Small intestine (tissue), 7 donors: ENCODE data around the gene QRFP. TPM values are rescaled to one million over a fixed set of nuclear protein-coding genes. Genes with fewer than 3 reads are reported as not detected.

Source experiments
- DNase-seq, 2 donors: peaks; one replicate each; pipeline versions ENCODE4 v3.0.0 to v3.0.0-alpha.2; 2013
- FAIRE-seq: peaks from 2 replicates; lab custom pipeline; 2012; peaks lifted over from hg19 to GRCh38; lab: Jason Lieb, UNC
- H3K27ac ChIP-seq, 3 donors: one replicate each; pipeline ENCODE4 v1.5.1; 2013; ENCODE audit warnings: low read length in 2 of 3, mild to moderate bottlenecking in 2 of 3, control low read depth in 1 of 3, inconsistent platforms in 1 of 3, low read depth in 1 of 3, moderate library complexity in 1 of 3
- H3K27me3 ChIP-seq, 3 donors: one replicate each; pipeline ENCODE4 v1.6.1; 2013; ENCODE audit warnings: low read length in 3 of 3, inconsistent platforms in 1 of 3; ENCODE audit not compliant: control insufficient read depth in 3 of 3, insufficient read depth in 3 of 3
- H3K36me3 ChIP-seq, 3 donors: one replicate each; pipeline ENCODE4 v1.6.1; 2013; ENCODE audit warnings: low read length in 3 of 3, inconsistent platforms in 1 of 3, low read depth in 1 of 3, mild to moderate bottlenecking in 1 of 3, moderate library complexity in 1 of 3; ENCODE audit not compliant: control insufficient read depth in 3 of 3, insufficient read depth in 2 of 3
- H3K4me1 ChIP-seq, 3 donors: one replicate each; pipeline ENCODE4 v1.6.1; 2013; ENCODE audit warnings: low read length in 2 of 3, inconsistent platforms in 1 of 3, low read depth in 1 of 3, mild to moderate bottlenecking in 1 of 3, moderate library complexity in 1 of 3; ENCODE audit not compliant: control insufficient read depth in 3 of 3, insufficient read depth in 2 of 3
- H3K4me3 ChIP-seq, 3 donors: one replicate each; pipeline ENCODE4 v1.5.1; 2013; ENCODE audit warnings: low read length in 3 of 3, control low read depth in 1 of 3, inconsistent platforms in 1 of 3, low read depth in 1 of 3, mild to moderate bottlenecking in 1 of 3, moderate library complexity in 1 of 3
- H3K9me3 ChIP-seq, 2 donors: one replicate each; pipeline ENCODE4 v1.6.1; 2013; ENCODE audit warnings: low read depth in 1 of 2, low read length in 1 of 2; ENCODE audit not compliant: control insufficient read depth in 2 of 2, insufficient read depth in 1 of 2
- WGBS, 3 donors: extraction: QIAGEN DNeasy Blood & Tissue Kit; methylation state at CpG; one replicate each; pipeline ENCODE4 v1.1.7; 2013; 5-methylcytosine and 5-hydroxymethylcytosine counted together
- polyA plus RNA-seq, 4 donors: library from polyadenylated mRNA; stranded (reverse) in 3 of 4; unstranded in 1 of 4; fragments of 200-250 nt in 3 of 4; fragments of 120-200 nt in 1 of 4; gene quantifications; one replicate each; pipeline versions ENCODE4 v1.2.1 to v1.2.3, GENCODE V29; 2013
- donor health status: healthy with polysubstance abuse.
- donor health status: control.
- donor health status: control.
- donor health status: Bipolar disorder and iron deficiency.
- donor health status: healthy.

The QRFP gene
- polyA plus RNA-seq, 4 donors = 0.12 to 0.37 TPM; not detected in 2

DNA sequence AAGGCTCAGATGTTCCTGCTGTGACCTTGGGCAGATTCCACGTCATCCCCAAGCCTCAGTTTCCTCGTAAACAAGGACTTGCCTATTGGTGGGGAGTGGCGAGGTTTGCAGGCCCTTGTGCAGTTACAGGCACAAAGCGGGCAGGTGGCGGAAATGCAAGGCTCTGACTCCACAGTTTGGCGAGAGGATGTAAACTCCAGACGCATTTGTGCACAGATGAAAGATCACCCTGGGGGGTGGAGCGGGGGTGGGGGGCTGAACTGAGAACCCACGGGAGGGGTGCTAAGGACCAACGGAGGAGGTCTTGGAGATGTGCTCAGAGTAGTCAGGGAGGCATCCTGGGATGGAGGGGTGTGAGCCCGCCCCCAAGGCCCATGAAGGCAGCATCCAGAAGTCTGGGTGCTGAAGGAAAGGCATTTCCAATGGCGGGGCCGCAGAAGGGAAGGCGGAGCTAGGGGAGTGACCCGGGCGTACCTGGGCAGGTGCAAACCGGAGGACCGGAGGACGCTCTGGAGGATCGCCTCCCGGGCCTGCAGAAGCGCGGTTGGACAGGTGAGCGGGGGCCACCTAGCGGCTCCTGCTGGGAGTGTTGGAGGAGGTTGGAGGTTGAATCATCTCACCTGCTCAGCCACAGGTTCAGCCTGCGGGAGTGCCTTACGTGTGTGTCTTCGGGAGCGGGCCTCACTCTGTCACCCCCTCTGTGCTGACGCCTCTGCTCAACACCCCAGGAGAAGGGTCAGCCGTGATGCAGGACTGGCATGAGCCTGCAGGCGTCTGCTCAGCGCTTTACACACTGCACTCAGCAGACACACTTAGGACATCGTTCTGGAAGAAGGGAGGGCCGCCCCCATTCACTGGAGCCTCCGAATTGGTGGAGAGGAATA, 44.3 kb upstream of the QRFP start:
- H3K36me3 ChIP-seq = no peaks in the 10 kb centered on the region
- 4 to 6% (median 6%) methylated on average over 36 of the region's 36 CpGs for WGBS, 3 donors
- DNase-seq (peak; percentile 89 to 90), FAIRE-seq (no peak)
- H3K27ac ChIP-seq = no peak overlapping the region
- H3K4me1 ChIP-seq = no peaks in the 10 kb centered on the region
- peaks cover 8 to 63% (median 17%) of the 10 kb centered on the region in 3 donors for H3K27me3 ChIP-seq
- no peaks in the 10 kb centered on the region for H3K9me3 ChIP-seq
- no peak overlapping the region for H3K4me3 ChIP-seq

DNA sequence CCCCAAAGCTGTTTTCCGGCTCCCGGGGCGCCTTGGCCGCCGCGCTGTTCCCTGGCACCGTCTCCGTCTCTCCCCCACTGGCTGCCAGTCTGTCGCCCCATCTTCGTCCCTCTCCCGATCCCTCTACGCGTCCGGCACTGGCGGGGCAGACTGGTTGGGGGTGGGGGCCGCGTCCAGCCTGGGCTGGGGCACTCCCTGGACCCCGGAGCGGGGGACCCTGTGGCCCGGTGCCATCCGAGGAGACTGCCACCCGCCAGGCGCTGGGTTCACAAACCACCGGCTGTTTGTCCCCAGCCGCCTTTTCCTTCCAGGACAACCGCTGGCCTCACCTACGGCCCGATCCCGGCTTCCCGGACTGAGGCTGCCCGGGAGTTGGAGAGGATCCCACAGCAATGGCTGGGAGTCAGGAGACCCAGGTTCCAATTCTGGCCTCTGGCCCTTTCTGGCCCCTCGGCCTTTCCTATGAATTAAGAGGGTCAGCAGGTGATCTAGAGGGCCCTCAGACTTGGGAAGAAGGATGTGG, 43.5 kb upstream of the QRFP start:
- no peak overlapping the region for H3K27ac ChIP-seq
- no peaks in the 10 kb centered on the region for H3K36me3 ChIP-seq
- FAIRE-seq = no peak
- no peak for DNase-seq
- no peaks in the 10 kb centered on the region for H3K9me3 ChIP-seq
- H3K4me3 ChIP-seq = peak overlapping the region in 1 of 3 donors; percentile 45
- 1 to 3% (median 2%) methylated on average over 29 to 32 of the region's 32 CpGs for WGBS, 3 donors
- H3K4me1 ChIP-seq = peaks cover 0 to 5% (median 0%) of the 10 kb centered on the region in 3 donors
- H3K27me3 ChIP-seq = peaks cover 8 to 70% (median 17%) of the 10 kb centered on the region in 3 donors

GRCh38 chr9:130939405-130940026, 42.9 kb upstream of the QRFP start:
- Histone ChIP-seq H3K27ac (no peak overlapping the region), H3K4me3 (peak overlapping the region in 2 of 3 donors; percentile 26 to 45), H3K36me3 (no peaks in the 10 kb centered on the region), H3K27me3 (peaks cover 8 to 73% (median 17%) of the 10 kb centered on the region in 3 donors), H3K4me1 (peaks cover 0 to 5% (median 0%) of the 10 kb centered on the region in 3 donors), H3K9me3 (no peaks in the 10 kb centered on the region)
- WGBS, 3 donors = 0 to 1% (median 1%) methylated on average over 37 to 75 of the region's 75 CpGs
- FAIRE-seq = no peak
- peak in 1 of 2 donors; percentile 48 for DNase-seq

DNA sequence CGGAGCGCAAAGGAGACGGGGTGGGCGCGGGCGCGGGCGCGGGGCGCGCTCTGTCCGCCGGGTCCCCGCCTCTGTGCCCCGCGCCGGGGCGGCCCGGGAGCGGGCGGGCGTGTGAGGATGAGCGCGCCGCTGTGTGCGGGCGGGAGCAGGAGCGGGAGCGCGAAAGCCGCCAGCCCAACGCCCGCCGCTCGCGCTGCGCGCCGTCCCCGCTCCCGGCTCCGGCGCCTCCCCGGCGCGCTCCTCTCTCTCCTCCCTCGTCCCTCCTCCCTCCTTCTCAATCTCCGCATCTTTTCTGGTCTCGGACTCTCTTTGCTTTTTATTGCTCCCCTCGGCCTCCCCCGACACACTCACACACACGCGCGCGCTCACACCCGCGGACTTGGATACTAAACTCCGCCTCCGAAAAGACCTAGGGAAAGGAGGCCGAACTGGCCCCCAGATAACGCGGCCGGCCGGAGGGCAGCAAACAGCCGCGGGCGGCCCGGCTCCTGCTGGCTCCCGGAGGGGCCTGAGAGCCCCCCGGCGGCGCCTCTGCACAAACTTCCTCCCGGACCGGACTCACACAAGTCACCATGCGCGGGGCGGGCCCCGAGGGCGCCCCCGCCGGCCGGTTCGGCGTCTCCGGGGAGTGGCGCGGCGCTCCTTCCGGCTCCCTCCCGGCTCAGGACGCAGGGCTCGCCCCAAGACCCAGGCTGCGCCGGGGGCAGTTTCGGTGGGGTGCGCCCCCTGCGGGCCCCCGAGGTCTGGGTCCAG, 42.2 kb upstream of the QRFP start, which contains the start of gene FIBCD1:
TSS of gene FIBCD1 (minus strand) at position 596 of the 753 bp plus-strand sequence. CDS start 640 bp downstream, outside the sequence.
- H3K27ac ChIP-seq = no peak within 1 kb of the TSS
- H3K27me3 ChIP-seq = peaks cover 8 to 77% (median 17%) of the 10 kb centered on the region in 3 donors
- no peaks in the 10 kb centered on the region for H3K36me3 ChIP-seq

DNA sequence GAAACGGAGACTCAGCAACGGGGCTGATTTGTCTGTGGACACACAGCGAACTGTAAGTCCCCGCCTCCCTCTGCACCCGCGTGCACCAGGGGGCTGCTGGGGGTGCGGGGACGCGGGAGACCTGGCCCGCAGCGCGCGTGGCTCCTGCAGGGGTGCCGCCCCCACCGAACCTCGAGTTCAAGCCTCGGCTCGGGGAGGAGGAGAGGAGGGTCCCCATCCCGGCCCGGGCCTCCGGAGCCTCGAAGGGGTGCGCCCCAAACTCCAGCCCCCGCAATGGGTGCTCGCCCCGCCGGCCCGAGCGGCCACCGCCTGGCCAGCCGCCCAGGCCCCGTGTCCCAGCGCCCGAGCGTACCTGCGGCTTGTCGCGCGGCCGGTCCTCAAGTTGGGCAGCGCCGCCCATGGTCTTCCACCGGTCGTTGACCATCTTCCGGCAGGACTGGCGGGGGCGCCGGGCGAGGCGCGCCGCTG, 41.6 kb upstream of the QRFP start:
- peak overlapping the region in 1 of 3 donors; percentile 45 for H3K4me3 ChIP-seq
- FAIRE-seq = no peak
- 3 to 6% (median 4%) methylated on average over 31 to 52 of the region's 52 CpGs for WGBS, 3 donors
- no peak for DNase-seq
- no peaks in the 10 kb centered on the region for H3K9me3 ChIP-seq
- peaks cover 0 to 5% (median 0%) of the 10 kb centered on the region in 3 donors for H3K4me1 ChIP-seq
- H3K27ac ChIP-seq = no peak overlapping the region
- peaks cover 8 to 81% (median 19%) of the 10 kb centered on the region in 3 donors for H3K27me3 ChIP-seq
- H3K36me3 ChIP-seq = no peaks in the 10 kb centered on the region

More for the DNA sequence above, 42.2 kb upstream of the QRFP start, which contains the start of gene FIBCD1:
- peak within 1 kb of the TSS; percentile 26 to 45 (median 37) for H3K4me3 ChIP-seq
- no peak for FAIRE-seq
- WGBS, 3 donors = 0 to 1% (median 0%) methylated on average over 86 to 98 of the region's 98 CpGs
- no peaks in the 10 kb centered on the region for H3K9me3 ChIP-seq
- peak; percentile 45 to 58 for DNase-seq
- peaks cover 0 to 5% (median 0%) of the 10 kb centered on the region in 3 donors for H3K4me1 ChIP-seq

GRCh38 chr9:130937146-130938076, 40.8 kb upstream of the QRFP start:
- 68 to 75% (median 71%) methylated on average over 22 to 23 of the region's 23 CpGs for WGBS, 3 donors
- Histone ChIP-seq H3K4me1 (peaks cover 0 to 5% (median 0%) of the 10 kb centered on the region in 3 donors), H3K9me3 (no peaks in the 10 kb centered on the region), H3K27me3 (peaks cover 8 to 89% (median 21%) of the 10 kb centered on the region in 3 donors), H3K36me3 (no peaks in the 10 kb centered on the region), H3K27ac (no peak overlapping the region), H3K4me3 (no peak overlapping the region)
- FAIRE-seq (no peak), DNase-seq (no peak)
